Body of pancreas (tissue), 4 donors: ENCODE data around the gene FABP7. TPM values are rescaled to one million over a fixed set of nuclear protein-coding genes. Genes with fewer than 3 reads are reported as not detected.

Experiments used
- ATAC-seq: fragments of 150-250 bp; one replicate; pipeline ENCODE4 v1.9.1; 2016
- DNase-seq, 4 donors: peaks; one replicate each; pipeline ENCODE4 v3.0.0-alpha.2; 2019
- H3K27ac ChIP-seq, 4 donors: fragments of 200-600 bp; sonication (generic); 1 replicate in 3 of 4; 2 replicates in 1 of 4; pipeline versions ENCODE4 v1.5.1 to v1.6.1; 2016 to 2019; ENCODE audit warnings: mild to moderate bottlenecking in 1 of 4, mixed read lengths in 1 of 4, moderate library complexity in 1 of 4
- H3K27me3 ChIP-seq, 2 donors: fragments of 200-600 bp; sonication (generic); one replicate each; pipeline ENCODE4 v1.6.0; 2016; ENCODE audit warnings: mild to moderate bottlenecking in 1 of 2
- H3K36me3 ChIP-seq, 2 donors: fragments of 200-600 bp; sonication (generic); replicated peaks in 1 of 2; 2 replicates each; pipeline ENCODE4 v1.5.1; 2016; ENCODE audit warnings: low read depth in 2 of 2; ENCODE audit not compliant: insufficient read depth in 1 of 2
- H3K4me1 ChIP-seq: fragments of 200-600 bp; sonication (generic); one replicate; pipeline ENCODE4 v1.6.0; 2016
- H3K4me3 ChIP-seq, 2 donors: fragments of 200-600 bp; sonication (generic); 1 replicate in 1 of 2; 2 replicates in 1 of 2; pipeline ENCODE4 v1.5.1; 2016 to 2019
- H3K9me3 ChIP-seq, 3 donors: fragments of 200-600 bp; sonication (generic); 1 replicate in 2 of 3; 2 replicates in 1 of 3; pipeline ENCODE4 v1.5.1; 2016
- POLR2A ChIP-seq, 3 donors: fragments of 450-650 bp; IDR thresholded peaks; one replicate each; pipeline ENCODE4 v1.6.1; 2016; ENCODE audit warnings: antibody characterized with exemption in 3 of 3, mild to moderate bottlenecking in 2 of 3
- WGBS, 2 donors: methylation state at CpG; one replicate each; pipeline ENCODE4 v1.1.5; 2017; 5-methylcytosine and 5-hydroxymethylcytosine counted together
- intact Hi-C: fragments of 100-400 bp; cut with DNase I; formaldehyde crosslinking; loops from one replicate; pipeline ENCODE4 v1.15.1; 2023
- total RNA-seq, 2 donors: library from RNA; depleted of rRNA; stranded (reverse); fragments of >200 nt; gene quantifications; one replicate each; pipeline ENCODE4 v1.1.0, GENCODE V29; 2016
- TF ChIP-seq, protein P1 (sequence below), 7 experiments: fragments of 450-650 bp in 4 of 7; fragments of 200-600 bp in 3 of 7; sonication (generic) in 3 of 7; IDR thresholded peaks; one replicate each; pipeline ENCODE4 v1.5.1; 2016 to 2019; ENCODE audit warnings: antibody characterized with exemption in 7 of 7

FABP7 gene
- total RNA-seq, 2 donors from 2014 or later = not detected

DNA sequence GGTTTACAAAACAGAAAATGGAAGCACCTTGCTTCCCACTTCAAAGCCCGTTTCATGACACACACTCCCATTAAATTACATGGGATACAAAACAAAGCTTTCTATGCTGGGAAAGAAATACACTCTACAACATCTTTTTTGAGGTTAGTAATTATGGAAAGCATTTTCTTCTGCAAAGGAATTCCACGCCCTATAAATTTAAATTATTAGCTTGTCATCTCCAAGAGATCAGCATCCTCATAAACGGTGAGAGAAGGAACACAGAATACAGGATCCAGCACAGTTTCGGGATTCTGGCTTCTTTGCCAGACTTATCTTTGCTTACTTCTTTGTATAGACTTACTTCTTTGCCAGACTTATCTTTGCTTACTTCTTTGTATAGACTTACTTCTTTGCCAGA, 8.2 kb downstream of the FABP7 start:
- Histone ChIP-seq H3K4me3 (no peak overlapping the region), H3K27me3 (no peaks in the 10 kb centered on the region), H3K36me3 (no peaks in the 10 kb centered on the region), H3K4me1 (peaks cover 36% of the 10 kb centered on the region), H3K9me3 (no peaks in the 10 kb centered on the region), H3K27ac (peak overlapping the region in 1 of 4 donors; percentile 99)
- 66 to 69% methylated on average over 4 of the region's 4 CpGs for WGBS, 2 donors
- DNase-seq = no peak
- intact Hi-C loops = no loop called here
- TF ChIP-seq POLR2A (IDR thresholded peaks at IDR 0.05) = no peak
- TF ChIP-seq, protein P1, sequence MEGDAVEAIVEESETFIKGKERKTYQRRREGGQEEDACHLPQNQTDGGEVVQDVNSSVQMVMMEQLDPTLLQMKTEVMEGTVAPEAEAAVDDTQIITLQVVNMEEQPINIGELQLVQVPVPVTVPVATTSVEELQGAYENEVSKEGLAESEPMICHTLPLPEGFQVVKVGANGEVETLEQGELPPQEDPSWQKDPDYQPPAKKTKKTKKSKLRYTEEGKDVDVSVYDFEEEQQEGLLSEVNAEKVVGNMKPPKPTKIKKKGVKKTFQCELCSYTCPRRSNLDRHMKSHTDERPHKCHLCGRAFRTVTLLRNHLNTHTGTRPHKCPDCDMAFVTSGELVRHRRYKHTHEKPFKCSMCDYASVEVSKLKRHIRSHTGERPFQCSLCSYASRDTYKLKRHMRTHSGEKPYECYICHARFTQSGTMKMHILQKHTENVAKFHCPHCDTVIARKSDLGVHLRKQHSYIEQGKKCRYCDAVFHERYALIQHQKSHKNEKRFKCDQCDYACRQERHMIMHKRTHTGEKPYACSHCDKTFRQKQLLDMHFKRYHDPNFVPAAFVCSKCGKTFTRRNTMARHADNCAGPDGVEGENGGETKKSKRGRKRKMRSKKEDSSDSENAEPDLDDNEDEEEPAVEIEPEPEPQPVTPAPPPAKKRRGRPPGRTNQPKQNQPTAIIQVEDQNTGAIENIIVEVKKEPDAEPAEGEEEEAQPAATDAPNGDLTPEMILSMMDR (IDR thresholded peaks at IDR 0.05) = no peak
- ATAC-seq = no peak

DNA sequence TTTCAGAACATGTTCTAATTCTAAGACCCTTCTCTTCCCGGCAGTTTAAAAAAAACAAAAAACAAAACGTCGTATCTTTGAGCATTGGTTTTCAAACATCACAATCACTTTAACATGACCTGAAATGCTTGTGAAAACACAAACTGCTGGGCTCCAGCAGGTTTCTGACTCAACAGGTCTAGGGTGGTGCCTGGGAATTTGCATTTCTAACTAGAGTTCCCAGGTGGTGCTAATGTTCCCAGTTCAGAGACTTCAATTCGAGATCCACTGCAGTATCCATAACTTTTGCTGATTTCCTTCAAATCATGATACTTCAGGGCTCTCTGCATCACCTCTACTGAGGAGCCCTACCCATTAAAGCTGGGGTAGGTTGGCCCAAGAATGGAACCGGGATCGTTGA, 8.7 kb downstream of the FABP7 start:
- Histone ChIP-seq H3K4me1 (peaks cover 40% of the 10 kb centered on the region), H3K27ac (peak overlapping the region; percentile 88 to 99 (median 96)), H3K36me3 (no peaks in the 10 kb centered on the region), H3K27me3 (no peaks in the 10 kb centered on the region), H3K9me3 (no peaks in the 10 kb centered on the region), H3K4me3 (no peak overlapping the region)
- WGBS, 2 donors = 33 to 43% methylated on average over 6 of the region's 6 CpGs
- TF ChIP-seq POLR2A (IDR thresholded peaks at IDR 0.05) = no peak
- TF ChIP-seq, protein P1 (IDR thresholded peaks at IDR 0.05) = no peak
- no peak for DNase-seq
- no peak for ATAC-seq
- intact Hi-C loops = no loop called here

DNA sequence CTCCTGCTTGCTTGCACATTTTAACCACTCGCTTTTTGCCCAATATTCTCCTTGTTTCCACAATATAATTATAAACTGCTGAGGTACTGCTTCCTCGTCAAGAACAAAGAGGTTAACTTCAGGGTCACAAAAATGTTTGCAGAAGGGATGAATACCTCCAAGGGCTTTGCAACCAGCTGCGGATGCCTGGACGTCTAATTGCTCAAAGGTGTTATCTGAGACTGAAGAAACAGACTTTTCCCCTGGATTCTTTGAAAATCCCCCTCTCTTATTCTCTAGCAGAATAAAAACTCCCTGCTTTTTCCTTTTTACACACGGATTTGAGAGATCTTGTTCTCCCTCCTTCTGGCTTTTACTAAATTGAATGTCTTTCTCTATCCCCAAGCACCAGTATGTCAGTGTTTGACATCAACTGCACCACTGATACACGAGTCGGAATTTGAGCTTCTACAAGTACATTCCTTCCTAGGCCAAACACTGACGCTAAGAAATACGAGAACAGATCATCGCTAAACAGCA, 9.2 kb downstream of the FABP7 start:
- TF ChIP-seq, protein P1 (IDR thresholded peaks at IDR 0.05) = no peak
- TF ChIP-seq POLR2A (IDR thresholded peaks at IDR 0.05) = no peak
- H3K4me3 ChIP-seq = peak overlapping the region; percentile 9 to 10
- H3K9me3 ChIP-seq = no peaks in the 10 kb centered on the region
- DNase-seq (no peak), ATAC-seq (no peak)
- no peaks in the 10 kb centered on the region for H3K36me3 ChIP-seq
- WGBS, 2 donors = 5 to 8% methylated on average over 10 of the region's 10 CpGs
- H3K27me3 ChIP-seq = no peaks in the 10 kb centered on the region
- H3K4me1 ChIP-seq = peaks cover 42% of the 10 kb centered on the region
- intact Hi-C loops = no loop called here
- H3K27ac ChIP-seq = peak overlapping the region; percentile 88 to 99 (median 96)

DNA sequence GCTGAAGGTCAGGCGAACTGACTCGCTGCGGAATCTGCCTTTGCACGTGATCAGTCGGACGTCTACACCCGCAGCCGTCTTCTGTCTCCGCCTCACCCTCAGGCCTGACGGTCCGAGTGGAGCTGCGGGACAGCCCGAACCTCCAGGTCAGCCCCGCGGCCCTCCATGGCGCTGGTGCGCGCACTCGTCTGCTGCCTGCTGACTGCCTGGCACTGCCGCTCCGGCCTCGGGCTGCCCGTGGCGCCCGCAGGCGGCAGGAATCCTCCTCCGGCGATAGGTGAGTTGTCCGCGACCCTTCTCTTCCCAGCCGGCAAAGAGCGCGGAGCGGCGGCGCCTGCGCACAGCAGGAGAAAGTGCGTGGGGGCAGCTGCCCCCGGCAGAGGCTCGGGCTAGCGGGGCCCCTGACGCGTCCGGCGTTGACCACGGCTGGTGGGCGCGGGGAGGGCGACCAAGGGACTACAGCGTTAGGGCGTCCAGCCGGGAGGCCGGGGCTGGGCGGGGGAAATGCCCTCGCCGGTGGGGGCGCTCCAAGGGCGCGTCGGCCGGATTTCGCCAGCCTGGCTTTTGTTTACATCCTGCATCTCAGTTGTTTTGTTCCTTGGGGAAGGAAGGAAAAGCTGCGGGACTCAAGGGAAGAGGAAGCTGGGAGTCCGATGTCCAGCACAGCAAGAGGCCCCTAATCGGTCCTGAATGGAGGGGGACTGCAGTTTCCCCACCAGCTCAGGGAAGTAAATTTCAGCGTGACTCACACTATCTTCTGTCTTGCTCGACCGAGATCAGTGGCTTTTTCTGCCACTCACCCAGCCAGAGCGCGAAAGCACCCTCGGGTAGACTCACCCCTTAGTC, 9.9 kb downstream of the FABP7 start, which contains the start of gene SMPDL3A:
SMPDL3A (plus strand) TSS at position 77 of the 846 bp plus-strand sequence; CDS start at position 166, 89 bp downstream.
- H3K4me1 ChIP-seq = peaks cover 47% of the 10 kb centered on the region

More for the DNA sequence above, 9.9 kb downstream of the FABP7 start, which contains the start of gene SMPDL3A:
- ATAC-seq = peak; percentile 78
- Histone ChIP-seq H3K27me3 (no peaks in the 10 kb centered on the region), H3K36me3 (no peaks in the 10 kb centered on the region), H3K27ac (peak within 1 kb of the TSS; percentile 88 to 99 (median 96)), H3K4me3 (peak within 1 kb of the TSS; percentile 9 to 10), H3K9me3 (no peaks in the 10 kb centered on the region)
- WGBS, 2 donors = 0 to 1% methylated on average over 65 to 71 of the region's 71 CpGs
- TF ChIP-seq, protein P1 (IDR thresholded peaks at IDR 0.05) = peak; percentile 29 to 59 (median 51)
- TF ChIP-seq POLR2A (IDR thresholded peaks at IDR 0.05) = peak; percentile 88 to 93 (median 91)
- intact Hi-C loops = no loop called here
- peak; percentile 78 to 83 (median 81) for DNase-seq
